Esophagus squamous epithelium (tissue), 5 donors: ENCODE results near the gene CERS1. TPM values are rescaled to one million over a fixed set of nuclear protein-coding genes. Genes with fewer than 3 reads are reported as not detected.

ENCODE experiments used
- DNase-seq: peaks from one replicate; lab custom pipeline; 2025; lab: John Stamatoyannopoulos, UW
- H3K27ac ChIP-seq, 4 donors: fragments of 200-600 bp; sonication (generic); one replicate each; pipeline ENCODE4 v1.5.1; 2016 to 2019; ENCODE audit warnings: mild to moderate bottlenecking in 1 of 4
- H3K27me3 ChIP-seq, 4 donors: fragments of 200-600 bp; sonication (generic); 1 replicate in 3 of 4; 2 replicates in 1 of 4; pipeline versions ENCODE4 v1.5.1 to v1.6.0; 2017 to 2021; ENCODE audit warnings: antibody characterized with exemption in 1 of 4
- H3K36me3 ChIP-seq, 3 donors: fragments of 200-600 bp; sonication (generic); one replicate each; pipeline ENCODE4 v1.5.1; 2016 to 2019
- H3K4me1 ChIP-seq, 3 donors: fragments of 200-600 bp; sonication (generic); one replicate each; pipeline ENCODE4 v1.5.1; 2017 to 2019
- H3K4me3 ChIP-seq, 4 donors: fragments of 200-600 bp; sonication (generic); 1 replicate in 3 of 4; 2 replicates in 1 of 4; pipeline ENCODE4 v1.5.1; 2016 to 2019; ENCODE audit warnings: mild to moderate bottlenecking in 2 of 4, moderate library complexity in 1 of 4
- H3K9me3 ChIP-seq, 3 donors: fragments of 200-600 bp; sonication (generic); one replicate each; pipeline ENCODE4 v1.5.1; 2016 to 2019
- CTCF ChIP-seq, 6 experiments: fragments of 450-650 bp in 4 of 6; fragments of 200-600 bp in 2 of 6; sonication (generic) in 2 of 6; IDR thresholded peaks; one replicate each; pipeline ENCODE4 v1.5.1; 2016 to 2019; ENCODE audit warnings: antibody characterized with exemption in 6 of 6, mild to moderate bottlenecking in 4 of 6, moderate library complexity in 4 of 6
- POLR2A ChIP-seq, 4 donors: fragments of 450-650 bp; IDR thresholded peaks; one replicate each; pipeline ENCODE4 v1.6.1; 2017; ENCODE audit warnings: antibody characterized with exemption in 4 of 4, mild to moderate bottlenecking in 4 of 4, moderate library complexity in 3 of 4
- WGBS, 2 donors: methylation state at CpG; one replicate each; pipeline ENCODE4 v1.1.5; 2018; 5-methylcytosine and 5-hydroxymethylcytosine counted together
- intact Hi-C: fragments of 100-400 bp; cut with DNase I; formaldehyde crosslinking; loops from one replicate; pipeline ENCODE4 v1.15.0; 2022
- total RNA-seq, 4 donors: library from RNA; depleted of rRNA; stranded (reverse); fragments of >200 nt; gene quantifications; one replicate each; pipeline ENCODE4 v1.1.0, GENCODE V29; 2016
- donor health status: DM: yes; HTN: yes; CAD: no.

The CERS1 gene
- total RNA-seq, 4 donors from 2014 or later, result 0.76 TPM; not detected in 3

DNA sequence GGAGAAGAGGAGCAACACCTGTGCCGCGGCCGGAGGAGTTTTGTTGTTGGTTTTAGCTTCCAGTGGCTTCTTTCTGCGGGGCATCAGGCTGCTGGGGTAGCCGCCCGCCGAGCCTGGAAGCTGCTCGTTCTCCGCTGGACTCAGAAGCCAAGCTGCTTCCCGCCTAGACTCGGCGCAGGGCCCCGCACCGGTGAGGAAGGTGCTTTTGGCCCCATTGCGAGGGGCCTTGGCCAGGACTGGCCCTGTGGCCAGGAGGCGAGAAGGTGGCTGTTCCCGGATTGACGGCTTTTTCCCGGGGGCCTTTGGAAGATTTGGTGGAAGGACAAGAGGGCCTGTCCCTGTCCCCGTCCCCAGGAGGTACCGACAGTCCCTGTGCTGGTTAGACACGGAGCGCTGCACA lies 28.8 kb downstream of the CERS1 start:
- DNase-seq, result no peak
- H3K4me1 ChIP-seq, result peaks cover 0 to 39% (median 22%) of the 10 kb centered on the region in 3 donors
- no peak for TF ChIP-seq POLR2A (IDR thresholded peaks at IDR 0.05)
- no peak for TF ChIP-seq CTCF (IDR thresholded peaks at IDR 0.05)
- no peak overlapping the region for H3K27ac ChIP-seq
- 87 to 94% methylated on average over 7 to 13 of the region's 23 CpGs for WGBS, 2 donors
- H3K27me3 ChIP-seq, result peaks cover 0 to 34% (median 3%) of the 10 kb centered on the region in 4 donors
- intact Hi-C loops, result no loop called here
- H3K36me3 ChIP-seq, result peaks cover 43 to 67% (median 51%) of the 10 kb centered on the region in 3 donors
- no peaks in the 10 kb centered on the region for H3K9me3 ChIP-seq
- H3K4me3 ChIP-seq, result no peak overlapping the region

DNA sequence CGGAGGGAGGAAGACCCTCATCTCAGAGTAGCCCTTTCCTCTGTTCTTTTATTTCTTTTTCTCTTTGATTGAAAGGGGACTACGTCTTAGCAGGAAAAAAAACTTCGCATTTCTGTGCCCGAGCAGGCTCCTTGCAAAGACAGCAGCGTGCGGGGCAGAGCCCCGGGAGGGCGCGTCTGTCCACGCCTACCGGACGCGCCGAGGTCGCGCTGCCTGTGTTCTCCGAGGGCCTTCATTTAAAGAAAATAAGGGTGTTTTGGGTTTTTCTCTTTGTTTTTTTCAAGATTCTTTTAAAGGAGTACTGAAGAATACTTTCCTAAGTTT lies 29.2 kb downstream of the CERS1 start:
- Histone ChIP-seq H3K9me3 (no peaks in the 10 kb centered on the region), H3K27me3 (peaks cover 0 to 30% (median 3%) of the 10 kb centered on the region in 4 donors), H3K4me1 (peaks cover 0 to 39% (median 22%) of the 10 kb centered on the region in 3 donors), H3K36me3 (peaks cover 47 to 71% (median 55%) of the 10 kb centered on the region in 3 donors), H3K27ac (no peak overlapping the region), H3K4me3 (no peak overlapping the region)
- intact Hi-C loops, result no loop called here
- WGBS, 2 donors, result 73 to 75% methylated on average over 11 to 17 of the region's 17 CpGs
- TF ChIP-seq CTCF (IDR thresholded peaks at IDR 0.05), result peak in 1 of 6 experiments; percentile 34
- TF ChIP-seq POLR2A (IDR thresholded peaks at IDR 0.05), result no peak
- DNase-seq, result no peak

- no peak overlapping the region for H3K27ac ChIP-seq
- H3K27me3 ChIP-seq, result peaks cover 0 to 29% (median 3%) of the 10 kb centered on the region in 4 donors
- H3K36me3 ChIP-seq, result peaks cover 53 to 77% (median 61%) of the 10 kb centered on the region in 3 donors
- no peak for DNase-seq
- H3K4me1 ChIP-seq, result peaks cover 0 to 39% (median 22%) of the 10 kb centered on the region in 3 donors
- intact Hi-C loops, result no loop called here
- no peaks in the 10 kb centered on the region for H3K9me3 ChIP-seq
- WGBS, 2 donors, result 17 to 80% methylated on average over 1 to 24 of the region's 38 CpGs
- TF ChIP-seq POLR2A (IDR thresholded peaks at IDR 0.05) (no peak), CTCF (IDR thresholded peaks at IDR 0.05) (peak; percentile 82 to 98 (median 96))
- no peak overlapping the region for H3K4me3 ChIP-seq
Measured at GRCh38 chr19:18865973-18866799, 29.8 kb downstream of the CERS1 start.

GRCh38 chr19:18865106-18865972 lies 30.6 kb downstream of the CERS1 start:
- intact Hi-C loops, result no loop called here
- TF ChIP-seq POLR2A (IDR thresholded peaks at IDR 0.05) (no peak), CTCF (IDR thresholded peaks at IDR 0.05) (no peak)
- DNase-seq, result no peak
- Histone ChIP-seq H3K27me3 (peaks cover 0 to 21% (median 3%) of the 10 kb centered on the region in 4 donors), H3K4me1 (peaks cover 0 to 41% (median 22%) of the 10 kb centered on the region in 3 donors), H3K9me3 (no peaks in the 10 kb centered on the region), H3K4me3 (no peak overlapping the region), H3K36me3 (peaks cover 61 to 85% (median 70%) of the 10 kb centered on the region in 3 donors), H3K27ac (no peak overlapping the region)
- WGBS, 2 donors, result 67% methylated on average over 2 of the region's 27 CpGs; no CpG with 5 or more reads in 1 of the 2 donors
